BLaER1 treated with 17β-estradiol and CSF1 and Interleukin-3, amounts not matched to agents 10 nM and 100 nM (cell line): Measurements from ENCODE around the gene ARAP1.

Source experiments
- H3K27ac ChIP-seq, 11 experiments: shearing (Covaris generic); formaldehyde crosslinking; 2 replicates each; pipeline ENCODE4 v1.8.1; 2022
- H3K27me3 ChIP-seq, 11 experiments: shearing (Covaris generic); formaldehyde crosslinking; 2 replicates each; pipeline ENCODE4 v1.8.1; 2022
- H3K36me3 ChIP-seq, 11 experiments: shearing (Covaris generic); formaldehyde crosslinking; 2 replicates each; pipeline ENCODE4 v1.8.1; 2022
- H3K4me1 ChIP-seq, 10 experiments: shearing (Covaris generic); formaldehyde crosslinking; 2 replicates each; pipeline ENCODE4 v1.8.1; 2022
- H3K4me2 ChIP-seq, 11 experiments: shearing (Covaris generic); formaldehyde crosslinking; 2 replicates each; pipeline ENCODE4 v1.8.1; 2022
- H3K4me3 ChIP-seq, 10 experiments: shearing (Covaris generic); formaldehyde crosslinking; 2 replicates each; pipeline ENCODE4 v1.8.1; 2022
- H3K9ac ChIP-seq, 11 experiments: shearing (Covaris generic); formaldehyde crosslinking; 2 replicates each; pipeline ENCODE4 v1.8.1; 2022
- H3K9me3 ChIP-seq, 11 experiments: shearing (Covaris generic); formaldehyde crosslinking; replicated peaks in 1 of 11; 2 replicates each; pipeline ENCODE4 v1.8.1; 2022
- H4K20me1 ChIP-seq, 11 experiments: shearing (Covaris generic); formaldehyde crosslinking; 2 replicates each; pipeline ENCODE4 v1.8.1; 2022
- Cebpa-rat ChIP-seq, 11 experiments: shearing (Covaris generic); IDR thresholded peaks; 2 replicates each; pipeline ENCODE4 v1.8.1; 2022

The ARAP1 gene

GRCh38 chr11:72724851-72725723 lies 27.1 kb downstream of the ARAP1 start:
- peak overlapping the region; percentile 11 to 100 (median 68); a peak in 20 of 22 replicates for H3K4me2 ChIP-seq
- peak overlapping the region in 10 of 11 experiments; percentile 39 to 90 (median 72); a peak in 20 of 22 replicates for H3K27ac ChIP-seq
- H3K9ac ChIP-seq = peak overlapping the region; percentile 39 to 89 (median 57); a peak in 18 of 22 replicates
- no peaks in the 10 kb centered on the region for H3K9me3 ChIP-seq
- no peak overlapping the region for H3K4me3 ChIP-seq
- H4K20me1 ChIP-seq = peaks cover 12 to 96% (median 22%) of the 10 kb centered on the region in 11 experiments; a peak in 21 of 22 replicates
- TF ChIP-seq Cebpa-rat (IDR thresholded peaks at IDR 0.05) = no peak
- peaks cover 0 to 83% (median 34%) of the 10 kb centered on the region in 11 experiments; a peak in 16 of 22 replicates for H3K36me3 ChIP-seq
- no peaks in the 10 kb centered on the region for H3K27me3 ChIP-seq
- peaks cover 54 to 90% (median 80%) of the 10 kb centered on the region in 10 experiments for H3K4me1 ChIP-seq

DNA sequence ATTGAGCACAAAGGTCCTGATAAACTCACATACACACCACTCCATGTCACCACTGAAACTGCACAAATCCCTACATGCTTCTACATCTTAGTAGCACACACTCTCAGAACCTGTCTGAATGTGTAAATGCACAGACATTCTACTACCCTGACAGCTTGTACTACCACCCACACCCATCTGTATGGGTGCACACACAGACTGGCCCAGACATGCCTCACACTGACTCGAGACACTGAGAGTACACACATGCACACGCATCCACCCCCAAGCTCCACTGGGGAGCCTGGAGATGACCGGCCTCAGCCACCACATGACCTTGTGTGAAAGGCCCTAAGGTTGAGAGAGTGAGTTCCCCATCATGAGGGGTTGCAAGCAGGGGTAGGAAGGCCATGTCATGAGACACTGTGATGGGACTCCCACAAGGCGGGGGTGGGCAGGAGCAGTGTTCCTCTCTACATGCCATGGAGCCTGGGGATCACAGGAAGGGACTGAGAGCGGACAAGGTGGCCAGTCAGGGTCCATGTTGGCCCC lies 28.1 kb downstream of the ARAP1 start:
- Histone ChIP-seq H3K4me3 (no peak overlapping the region), H3K9ac (peak overlapping the region; percentile 16 to 89 (median 57); a peak in 18 of 22 replicates), H3K4me1 (peaks cover 56 to 92% (median 82%) of the 10 kb centered on the region in 10 experiments), H3K4me2 (peak overlapping the region in 5 of 11 experiments; percentile 92 to 100 (median 98); a peak in 11 of 22 replicates), H3K9me3 (no peaks in the 10 kb centered on the region), H4K20me1 (peaks cover 22 to 96% (median 32%) of the 10 kb centered on the region in 11 experiments), H3K27ac (peak overlapping the region in 10 of 11 experiments; percentile 39 to 90 (median 78); a peak in 18 of 22 replicates), H3K27me3 (no peaks in the 10 kb centered on the region), H3K36me3 (peaks cover 0 to 81% (median 36%) of the 10 kb centered on the region in 11 experiments; a peak in 16 of 22 replicates)
- TF ChIP-seq Cebpa-rat (IDR thresholded peaks at IDR 0.05) = no peak

GRCh38 chr11:72723508-72723907 lies 28.7 kb downstream of the ARAP1 start:
- Histone ChIP-seq H3K9ac (peak overlapping the region in 10 of 11 experiments; percentile 11 to 89 (median 77); a peak in 14 of 22 replicates), H3K36me3 (peaks cover 5 to 81% (median 42%) of the 10 kb centered on the region in 11 experiments; a peak in 18 of 22 replicates)
- TF ChIP-seq Cebpa-rat (IDR thresholded peaks at IDR 0.05) = no peak

DNA sequence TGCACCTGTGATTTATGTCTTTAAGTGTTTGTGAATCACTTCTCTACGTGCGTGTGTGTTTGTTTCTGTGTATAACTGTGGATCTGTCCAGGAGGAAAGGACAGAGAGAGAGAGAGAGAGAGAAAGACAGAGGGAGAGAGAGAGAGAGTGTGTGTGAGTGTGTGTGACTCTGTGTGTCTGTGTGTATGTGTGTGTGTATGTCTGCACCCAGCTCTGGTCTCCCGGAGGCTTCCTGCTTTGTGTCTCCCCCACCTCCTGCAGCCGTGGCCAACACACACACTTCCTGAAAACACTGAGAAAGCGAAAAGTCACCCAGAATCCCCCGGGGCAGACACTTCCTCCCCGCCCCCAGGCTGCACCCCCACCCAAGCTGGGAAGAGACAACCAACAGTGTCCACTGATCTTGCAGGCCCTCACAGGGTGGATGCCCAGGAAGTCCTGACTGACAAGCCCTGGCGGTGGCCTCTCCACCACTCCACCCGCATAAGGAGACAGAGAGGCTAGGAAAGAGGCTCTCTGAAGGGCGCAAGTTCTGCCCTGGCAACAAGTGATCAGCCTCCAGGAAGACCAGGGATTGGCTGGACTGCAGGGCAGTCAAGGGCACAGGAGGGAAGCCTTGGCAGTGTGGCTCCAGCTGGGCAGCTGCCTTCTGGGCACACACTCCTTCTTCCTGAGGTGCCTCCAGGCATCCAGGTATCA lies 30.0 kb downstream of the ARAP1 start:
- no peaks in the 10 kb centered on the region for H3K27me3 ChIP-seq
- peaks cover 64 to 92% (median 83%) of the 10 kb centered on the region in 10 experiments for H3K4me1 ChIP-seq
- peak overlapping the region; percentile 73 to 85 (median 74) for H3K4me3 ChIP-seq
- peak overlapping the region; percentile 84 to 89 (median 88) for H3K9ac ChIP-seq
- no peak for TF ChIP-seq Cebpa-rat (IDR thresholded peaks at IDR 0.05)
- peak overlapping the region; percentile 78 to 92 (median 88) for H3K27ac ChIP-seq
- peaks cover 9 to 85% (median 54%) of the 10 kb centered on the region in 11 experiments for H3K36me3 ChIP-seq
- H4K20me1 ChIP-seq = peaks cover 40 to 96% (median 47%) of the 10 kb centered on the region in 11 experiments
- peak overlapping the region; percentile 93 to 100 (median 100) for H3K4me2 ChIP-seq
- H3K9me3 ChIP-seq = no peaks in the 10 kb centered on the region

More at GRCh38 chr11:72723508-72723907, 28.7 kb downstream of the ARAP1 start:
- Histone ChIP-seq H3K27ac (peak overlapping the region in 10 of 11 experiments; percentile 26 to 92 (median 88); a peak in 14 of 22 replicates), H3K4me1 (peaks cover 61 to 92% (median 84%) of the 10 kb centered on the region in 10 experiments), H3K27me3 (no peaks in the 10 kb centered on the region), H4K20me1 (peaks cover 28 to 96% (median 37%) of the 10 kb centered on the region in 11 experiments), H3K9me3 (no peaks in the 10 kb centered on the region), H3K4me2 (peak overlapping the region in 9 of 11 experiments; percentile 92 to 100 (median 100); a peak in 16 of 22 replicates), H3K4me3 (no peak overlapping the region)

- TF ChIP-seq Cebpa-rat (IDR thresholded peaks at IDR 0.05) = no peak
- Histone ChIP-seq H3K9ac (peak overlapping the region; percentile 84 to 89 (median 88)), H3K4me1 (peaks cover 64 to 93% (median 84%) of the 10 kb centered on the region in 10 experiments), H3K9me3 (no peaks in the 10 kb centered on the region), H3K27me3 (no peaks in the 10 kb centered on the region), H3K27ac (peak overlapping the region; percentile 78 to 92 (median 88)), H3K36me3 (peaks cover 14 to 86% (median 55%) of the 10 kb centered on the region in 11 experiments), H4K20me1 (peaks cover 44 to 96% (median 52%) of the 10 kb centered on the region in 11 experiments), H3K4me2 (peak overlapping the region; percentile 93 to 100 (median 100)), H3K4me3 (peak overlapping the region; percentile 73 to 85 (median 74))
Measured at GRCh38 chr11:72721689-72722049, 30.5 kb downstream of the ARAP1 start.

- Histone ChIP-seq H3K27ac (peak overlapping the region; percentile 78 to 92 (median 88)), H3K9me3 (no peaks in the 10 kb centered on the region), H3K4me2 (peak overlapping the region; percentile 93 to 100 (median 100)), H3K4me3 (peak overlapping the region; percentile 73 to 85 (median 74)), H4K20me1 (peaks cover 48 to 96% (median 56%) of the 10 kb centered on the region in 11 experiments), H3K4me1 (peaks cover 68 to 95% (median 86%) of the 10 kb centered on the region in 10 experiments), H3K27me3 (no peaks in the 10 kb centered on the region), H3K9ac (peak overlapping the region; percentile 84 to 89 (median 88)), H3K36me3 (peaks cover 18 to 87% (median 57%) of the 10 kb centered on the region in 11 experiments)
- no peak for TF ChIP-seq Cebpa-rat (IDR thresholded peaks at IDR 0.05)
Measured at GRCh38 chr11:72721276-72721675, 30.9 kb downstream of the ARAP1 start.

GRCh38 chr11:72720784-72721183 lies 31.4 kb downstream of the ARAP1 start:
- Histone ChIP-seq H3K4me1 (peaks cover 70 to 95% (median 88%) of the 10 kb centered on the region in 10 experiments), H4K20me1 (peaks cover 53 to 96% (median 61%) of the 10 kb centered on the region in 11 experiments), H3K4me2 (peak overlapping the region; percentile 93 to 100 (median 100)), H3K9ac (peak overlapping the region; percentile 84 to 89 (median 88)), H3K36me3 (peaks cover 18 to 87% (median 56%) of the 10 kb centered on the region in 11 experiments), H3K27ac (peak overlapping the region; percentile 78 to 92 (median 88)), H3K9me3 (no peaks in the 10 kb centered on the region), H3K27me3 (no peaks in the 10 kb centered on the region), H3K4me3 (peak overlapping the region; percentile 73 to 85 (median 74))
- no peak for TF ChIP-seq Cebpa-rat (IDR thresholded peaks at IDR 0.05)

DNA sequence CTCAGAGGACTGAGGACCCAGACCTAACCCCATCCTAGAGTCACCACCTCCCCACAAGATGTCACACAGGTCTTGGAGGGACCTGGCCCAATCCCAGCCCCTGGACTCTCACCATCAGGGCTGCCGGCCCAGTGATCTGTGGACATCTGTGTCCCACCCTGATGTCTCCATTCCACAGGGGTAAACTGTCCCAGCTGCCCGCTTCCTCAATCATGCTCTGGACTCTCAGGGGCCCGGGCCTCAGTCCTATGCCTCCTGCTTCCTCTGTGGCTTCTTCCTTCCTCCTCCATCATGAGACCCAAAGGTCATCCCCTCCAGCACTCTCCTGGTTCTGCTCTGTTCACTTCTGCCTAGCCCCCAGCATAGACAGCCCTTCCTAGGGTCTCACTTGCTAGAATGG lies 32.2 kb downstream of the ARAP1 start:
- H3K9me3 ChIP-seq = no peaks in the 10 kb centered on the region
- H3K27ac ChIP-seq = peak overlapping the region; percentile 78 to 92 (median 88)
- peaks cover 60 to 96% (median 68%) of the 10 kb centered on the region in 11 experiments for H4K20me1 ChIP-seq
- H3K4me3 ChIP-seq = peak overlapping the region; percentile 73 to 85 (median 74)
- no peak for TF ChIP-seq Cebpa-rat (IDR thresholded peaks at IDR 0.05)
- peak overlapping the region; percentile 93 to 100 (median 100) for H3K4me2 ChIP-seq
- peak overlapping the region; percentile 84 to 89 (median 88) for H3K9ac ChIP-seq
- peaks cover 18 to 89% (median 59%) of the 10 kb centered on the region in 11 experiments for H3K36me3 ChIP-seq
- H3K4me1 ChIP-seq = peaks cover 73 to 95% (median 88%) of the 10 kb centered on the region in 10 experiments
- H3K27me3 ChIP-seq = no peaks in the 10 kb centered on the region
